Middle frontal gyrus (tissue), 1 donor: ENCODE results near the gene DEAF1.
"Not testable (repeated sequence)": the region's sequence is repeated elsewhere in the genome, so short reads cannot be mapped to it uniquely, and the experiment has no call there.

Experiments
- DNase-seq: peaks from one replicate; pipeline ENCODE4 v3.0.0-alpha.2; 2015; ENCODE audit warnings: low spot score; ENCODE audit errors: extremely low spot score

The DEAF1 gene

GRCh38 chr11:647672-648158 lies 47.3 kb downstream of the DEAF1 start:
- not testable (repeated sequence) for DNase-seq

DNA sequence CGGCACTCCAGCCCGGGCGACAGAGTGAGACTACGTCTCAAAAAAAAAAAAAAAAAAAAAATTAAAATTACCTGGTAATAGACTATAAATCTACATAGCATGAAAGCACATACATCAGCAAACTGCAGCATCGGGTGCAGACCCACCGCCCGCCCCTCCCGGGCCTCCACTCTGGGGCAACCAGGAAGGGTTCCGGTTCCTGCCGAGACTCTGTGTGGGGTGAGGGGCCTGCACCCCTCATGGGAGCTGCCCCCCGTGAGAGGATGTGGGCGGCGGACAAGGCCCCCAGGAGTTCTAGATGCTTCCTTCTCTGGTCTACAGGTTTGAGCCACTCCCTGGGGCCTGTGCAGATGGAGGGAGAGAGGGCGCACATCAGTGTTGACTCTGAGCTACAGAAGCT lies 48.8 kb downstream of the DEAF1 start:
- DNase-seq: no peak

- no peak for DNase-seq
These were observed 49.5 kb downstream of the DEAF1 start for GRCh38 chr11:645536-645935.

DNA sequence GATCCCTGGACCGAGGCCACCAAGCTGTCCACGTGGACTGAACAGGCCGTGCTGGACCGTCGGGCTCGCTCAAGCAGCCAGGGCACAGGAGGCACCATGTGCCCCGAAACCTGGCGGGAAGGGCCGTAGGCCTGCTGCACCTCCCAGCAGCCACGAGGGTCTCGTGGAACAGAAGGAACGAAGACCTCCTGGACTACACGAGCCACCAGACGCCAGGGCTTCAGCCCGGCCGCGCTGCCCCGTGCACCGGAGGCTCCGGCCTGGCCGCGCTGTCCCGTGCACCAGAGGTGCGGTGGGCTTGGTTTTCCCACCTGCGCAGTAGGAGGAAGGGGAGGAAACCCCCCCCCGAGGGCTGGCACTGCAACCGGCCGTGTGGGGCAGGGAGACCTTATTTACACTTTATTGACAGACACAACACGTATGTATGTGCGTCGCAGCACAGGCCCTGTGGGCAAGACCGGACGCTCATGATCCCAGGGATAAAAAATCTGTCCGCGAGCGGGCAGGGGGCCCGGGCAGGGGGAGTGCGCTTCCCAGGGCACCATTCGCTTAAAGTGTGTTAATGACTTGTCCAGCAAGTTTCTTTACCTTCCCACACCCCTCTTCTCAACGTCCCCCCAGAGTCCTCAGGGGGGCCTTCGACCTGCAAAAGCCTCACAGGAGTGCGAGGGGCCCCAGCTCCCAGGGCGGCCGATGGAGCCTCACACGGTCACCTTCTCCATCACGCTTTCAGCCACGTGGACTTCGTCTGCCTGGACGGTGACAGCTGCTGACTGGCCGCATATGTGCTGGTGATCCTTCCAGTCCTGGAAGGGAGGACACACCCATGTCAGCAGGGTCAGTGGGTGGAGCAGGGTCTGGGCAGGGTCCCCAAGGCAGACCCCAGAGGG lies 50.9 kb downstream of the DEAF1 start:
- DNase-seq: no peak

GRCh38 chr11:643366-643765 lies 51.7 kb downstream of the DEAF1 start:
- DNase-seq: no peak

DNA sequence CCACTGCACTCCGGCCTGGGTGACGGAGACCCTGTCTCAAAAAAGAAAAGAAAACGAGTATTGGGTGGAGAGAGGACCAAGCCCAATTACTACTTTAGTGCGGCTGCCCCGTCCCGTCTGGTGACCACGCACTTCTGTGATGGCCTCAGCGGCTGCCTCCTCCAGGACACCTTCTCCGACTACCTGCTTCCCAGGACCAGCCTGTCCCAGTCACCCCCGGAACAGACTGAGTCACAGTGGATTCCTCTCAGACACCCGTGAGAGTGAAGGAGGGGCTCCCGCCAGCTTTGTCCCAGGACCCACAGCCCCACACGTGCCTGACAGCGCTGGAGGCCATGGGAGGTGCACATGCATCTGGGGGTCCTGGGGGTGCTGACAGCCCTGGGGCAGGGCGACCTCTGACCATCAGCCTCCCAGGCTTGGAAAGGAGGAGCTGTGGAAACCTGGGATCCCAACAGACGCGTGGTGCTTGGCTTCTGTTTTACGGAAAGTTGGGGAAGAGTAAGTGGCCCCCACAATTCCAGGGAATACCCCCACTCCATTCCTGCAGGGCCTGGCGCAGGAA lies 53.1 kb downstream of the DEAF1 start:
- DNase-seq: no peak

GRCh38 chr11:640021-640706 lies 54.9 kb downstream of the DEAF1 start:
- DNase-seq: no peak

DNA sequence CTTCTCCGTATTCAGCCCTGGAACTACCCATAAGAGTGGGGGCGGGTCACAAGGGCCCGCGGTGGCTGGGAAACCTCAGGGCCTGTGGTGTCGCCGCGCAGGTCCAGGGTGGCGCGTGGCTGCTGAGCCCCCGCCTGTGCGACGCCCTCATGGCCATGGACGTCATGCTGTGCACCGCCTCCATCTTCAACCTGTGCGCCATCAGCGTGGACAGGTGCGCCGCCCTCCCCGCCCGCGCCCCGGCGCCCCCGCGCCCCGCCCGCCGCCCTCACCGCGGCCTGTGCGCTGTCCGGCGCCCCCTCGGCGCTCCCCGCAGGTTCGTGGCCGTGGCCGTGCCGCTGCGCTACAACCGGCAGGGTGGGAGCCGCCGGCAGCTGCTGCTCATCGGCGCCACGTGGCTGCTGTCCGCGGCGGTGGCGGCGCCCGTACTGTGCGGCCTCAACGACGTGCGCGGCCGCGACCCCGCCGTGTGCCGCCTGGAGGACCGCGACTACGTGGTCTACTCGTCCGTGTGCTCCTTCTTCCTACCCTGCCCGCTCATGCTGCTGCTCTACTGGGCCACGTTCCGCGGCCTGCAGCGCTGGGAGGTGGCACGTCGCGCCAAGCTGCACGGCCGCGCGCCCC lies 55.6 kb downstream of the DEAF1 start:
- no peak for DNase-seq

GRCh38 chr11:638631-639331 lies 56.2 kb downstream of the DEAF1 start:
- DNase-seq: no peak

- no peak for DNase-seq
These were observed 57.2 kb downstream of the DEAF1 start for GRCh38 chr11:637593-638521.

DNA sequence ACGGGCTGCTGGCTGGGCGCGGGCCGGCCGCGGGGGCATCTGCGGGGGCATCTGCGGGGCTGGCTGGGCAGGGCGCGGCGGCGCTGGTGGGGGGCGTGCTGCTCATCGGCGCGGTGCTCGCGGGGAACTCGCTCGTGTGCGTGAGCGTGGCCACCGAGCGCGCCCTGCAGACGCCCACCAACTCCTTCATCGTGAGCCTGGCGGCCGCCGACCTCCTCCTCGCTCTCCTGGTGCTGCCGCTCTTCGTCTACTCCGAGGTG lies 57.8 kb downstream of the DEAF1 start:
- no peak for DNase-seq

GRCh38 chr11:636511-637332 lies 58.3 kb downstream of the DEAF1 start, which contains the start of gene DRD4:
Gene DRD4 (plus strand): TSS chr11:637269. CDS start chr11:637305, 36 bp downstream.
- DNase-seq: no peak

DNA sequence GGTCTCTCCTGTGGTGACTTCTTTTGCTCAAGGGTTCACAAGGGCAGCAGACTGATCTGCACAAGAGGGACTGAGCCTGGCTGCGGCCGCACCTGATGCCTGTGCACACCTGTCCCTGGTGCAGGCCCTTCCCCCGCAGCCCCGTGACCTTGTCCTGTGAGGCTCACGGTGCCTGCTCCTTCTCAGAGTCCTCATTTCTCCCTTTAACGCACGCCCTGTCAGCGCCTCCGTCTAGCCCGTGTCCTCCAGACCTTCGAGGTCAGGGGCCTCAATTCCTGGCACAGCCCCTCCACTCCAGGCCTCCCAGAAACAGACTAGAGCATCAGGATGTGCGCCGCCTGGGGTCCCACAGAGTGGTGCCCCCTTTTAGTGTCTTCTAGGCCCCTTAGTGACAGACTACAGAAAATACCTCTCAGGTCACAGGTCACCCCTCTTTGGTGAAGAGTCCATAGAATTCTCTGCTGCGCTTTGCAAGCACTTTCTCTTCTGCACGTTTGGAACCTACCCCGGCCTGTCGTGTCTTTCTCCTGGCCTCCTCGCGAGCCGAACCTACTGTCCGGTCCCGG lies 59.0 kb downstream of the DEAF1 start:
- no peak for DNase-seq

DNA sequence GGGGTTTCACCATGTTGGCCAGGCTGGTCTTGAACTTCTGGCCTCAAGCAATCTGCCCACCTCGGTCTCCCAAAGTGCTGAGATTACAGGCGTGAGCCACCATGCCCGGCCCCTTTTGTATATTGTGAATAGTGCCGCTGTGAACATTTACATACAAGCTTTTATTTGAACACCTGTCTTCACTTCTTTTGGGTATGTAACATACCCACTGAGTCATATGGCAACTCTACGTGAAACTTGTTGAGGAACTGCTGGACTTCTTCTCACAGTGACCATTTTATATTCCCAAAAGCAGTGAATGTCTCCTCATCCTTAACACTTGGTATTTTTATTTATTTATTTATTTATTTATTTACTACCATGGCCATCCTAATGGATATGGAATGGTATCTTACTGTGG lies 64.2 kb downstream of the DEAF1 start:
- no peak for DNase-seq

GRCh38 chr11:629237-629583 lies 65.8 kb downstream of the DEAF1 start:
- DNase-seq: no peak

- DNase-seq: no peak
These were observed 67.0 kb downstream of the DEAF1 start for GRCh38 chr11:628056-628455.

GRCh38 chr11:627308-627576 lies 67.8 kb downstream of the DEAF1 start:
- no peak for DNase-seq

DNA sequence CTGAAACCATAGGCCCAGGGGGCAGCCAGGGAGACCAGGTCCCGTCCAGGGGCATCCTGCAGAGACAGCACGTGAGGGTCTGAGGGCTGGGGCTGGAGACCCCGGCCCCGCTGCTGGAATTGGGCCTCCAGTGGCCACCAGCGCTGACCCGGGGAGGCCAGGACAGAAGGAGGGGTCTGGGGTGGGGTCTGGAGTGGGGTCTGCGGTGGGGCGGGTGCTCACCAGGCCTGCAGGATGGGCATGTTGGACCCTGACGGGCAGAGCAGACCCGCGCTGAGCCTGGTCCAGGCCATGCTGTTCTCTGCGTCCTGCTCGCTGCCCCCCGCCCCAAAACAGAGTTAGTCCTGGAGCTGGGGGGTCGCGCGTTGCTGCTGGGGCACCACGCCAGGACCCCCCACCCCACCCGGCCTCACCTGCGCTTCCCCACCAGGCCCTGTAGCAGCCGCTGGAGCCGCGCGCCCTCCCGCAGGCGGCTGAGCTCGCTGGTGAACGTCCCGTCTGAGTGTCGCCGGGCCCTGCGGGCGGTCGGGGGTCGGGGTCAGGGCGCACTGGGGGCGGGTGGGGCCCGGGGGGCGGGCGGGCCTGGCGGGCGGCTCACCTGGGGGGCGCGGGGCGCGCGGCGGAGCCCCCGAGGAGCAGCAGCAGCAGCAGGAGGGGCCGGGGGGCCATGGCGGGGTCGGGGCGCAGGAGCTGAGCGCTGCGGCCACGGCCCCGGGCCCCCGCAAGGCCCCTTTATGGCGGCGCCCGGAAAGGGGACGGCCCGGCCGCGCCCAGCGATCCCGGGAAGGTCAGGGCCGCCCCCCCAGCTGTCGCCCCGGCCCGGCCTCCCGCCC lies 68.3 kb downstream of the DEAF1 start, which contains the start of gene SCT:
Gene SCT, minus strand, starts transcription at position 707 of the 833 bp plus-strand sequence. Its CDS starts 38 bp downstream, at position 669.
- no peak for DNase-seq
